ENCODE data around the gene TBC1D22A. TPM values are rescaled to one million over a fixed set of nuclear protein-coding genes. Genes with fewer than 3 reads are reported as not detected.

TBC1D22A gene
- 10 to 100 TPM in 3 of 4 donors, 1 to 10 TPM in 1; 9.2 to 45.3 (median 22.8) TPM for total RNA-seq

DNA sequence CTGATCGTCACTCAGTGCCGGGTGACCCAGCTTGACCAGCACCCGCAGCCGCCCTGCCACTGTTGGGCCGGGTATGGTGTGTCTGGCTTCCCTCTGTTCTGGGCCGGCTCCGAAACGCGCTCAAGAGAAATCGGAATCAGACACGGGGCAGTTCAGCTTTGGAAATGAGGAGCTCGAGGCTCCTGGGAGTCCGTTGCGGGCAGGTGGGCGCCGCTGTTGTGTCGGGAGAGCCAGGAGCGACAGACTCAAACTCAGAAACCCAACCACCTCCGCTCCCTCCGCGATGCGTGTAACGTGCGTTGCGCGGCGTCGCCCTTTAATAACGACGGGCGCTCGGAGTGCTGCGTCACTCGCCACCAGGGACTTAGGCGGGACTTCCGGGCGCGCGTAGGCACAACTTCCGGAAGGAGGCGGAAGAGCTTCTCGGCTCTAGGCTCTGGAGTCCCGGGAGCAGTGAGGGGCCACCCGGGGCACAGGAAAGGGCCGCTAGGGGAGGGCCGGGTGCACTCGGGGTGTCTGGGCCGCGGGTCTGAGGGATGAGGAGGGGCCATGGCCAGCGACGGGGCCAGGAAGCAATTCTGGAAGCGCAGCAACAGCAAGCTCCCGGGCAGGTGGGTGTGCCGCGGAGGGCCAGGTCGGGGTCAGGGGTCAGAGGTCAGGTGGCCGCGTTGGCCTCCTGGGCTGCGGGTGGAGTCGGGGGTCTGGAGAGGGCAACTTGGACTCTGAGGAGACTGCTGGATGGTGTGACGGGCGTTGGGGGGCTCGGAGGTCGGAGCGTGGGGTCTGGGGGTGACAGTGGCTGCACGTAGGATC lies at the start of gene TBC1D22A:
TBC1D22A (plus strand) TSS at position 413 of the 813 bp plus-strand sequence; CDS start at position 550, 137 bp downstream.
- Histone ChIP-seq H3K9me3 (no peaks in the 10 kb centered on the region), H3K27ac (peak within 1 kb of the TSS; percentile 91 to 93), H3K27me3 (no peaks in the 10 kb centered on the region), H3K36me3 (no peaks in the 10 kb centered on the region), H3K4me1 (no peaks in the 10 kb centered on the region), H3K4me3 (peak within 1 kb of the TSS; percentile 95 to 99)
- peak; percentile 90 to 98 for TF ChIP-seq POLR2A (IDR thresholded peaks at IDR 0.05)
- TF ChIP-seq, protein P1, sequence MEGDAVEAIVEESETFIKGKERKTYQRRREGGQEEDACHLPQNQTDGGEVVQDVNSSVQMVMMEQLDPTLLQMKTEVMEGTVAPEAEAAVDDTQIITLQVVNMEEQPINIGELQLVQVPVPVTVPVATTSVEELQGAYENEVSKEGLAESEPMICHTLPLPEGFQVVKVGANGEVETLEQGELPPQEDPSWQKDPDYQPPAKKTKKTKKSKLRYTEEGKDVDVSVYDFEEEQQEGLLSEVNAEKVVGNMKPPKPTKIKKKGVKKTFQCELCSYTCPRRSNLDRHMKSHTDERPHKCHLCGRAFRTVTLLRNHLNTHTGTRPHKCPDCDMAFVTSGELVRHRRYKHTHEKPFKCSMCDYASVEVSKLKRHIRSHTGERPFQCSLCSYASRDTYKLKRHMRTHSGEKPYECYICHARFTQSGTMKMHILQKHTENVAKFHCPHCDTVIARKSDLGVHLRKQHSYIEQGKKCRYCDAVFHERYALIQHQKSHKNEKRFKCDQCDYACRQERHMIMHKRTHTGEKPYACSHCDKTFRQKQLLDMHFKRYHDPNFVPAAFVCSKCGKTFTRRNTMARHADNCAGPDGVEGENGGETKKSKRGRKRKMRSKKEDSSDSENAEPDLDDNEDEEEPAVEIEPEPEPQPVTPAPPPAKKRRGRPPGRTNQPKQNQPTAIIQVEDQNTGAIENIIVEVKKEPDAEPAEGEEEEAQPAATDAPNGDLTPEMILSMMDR (IDR thresholded peaks at IDR 0.05): peak in 2 of 4 experiments; percentile 26 to 34
- intact Hi-C loops (cut with DNase I; ENCODE audit: low total_unique reads): no loop called here
- DNase-seq: peak; percentile 93 to 94

DNA sequence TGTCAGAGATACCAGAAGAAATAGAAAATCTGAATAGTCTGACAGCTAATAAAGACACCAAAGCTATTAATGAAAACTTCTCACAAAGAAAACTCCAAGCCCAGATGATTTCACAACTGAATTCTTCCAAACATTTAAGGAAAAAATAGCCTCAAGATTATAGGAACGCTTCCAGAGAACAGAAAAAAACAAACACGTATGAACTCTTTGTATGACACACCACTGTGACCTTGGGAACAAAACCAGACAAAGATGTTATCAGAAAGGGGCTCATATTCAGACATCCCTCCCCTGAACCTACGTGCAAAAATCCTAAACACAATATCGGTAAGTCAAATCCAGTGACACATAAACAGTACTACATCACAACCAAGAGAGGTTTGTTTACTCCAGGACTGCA lies 47.9 kb upstream of the TBC1D22A start:
- Histone ChIP-seq H3K9me3 (no peaks in the 10 kb centered on the region), H3K36me3 (no peaks in the 10 kb centered on the region), H3K4me1 (no peaks in the 10 kb centered on the region), H3K27ac (peak overlapping the region; percentile 3 to 50), H3K4me3 (no peak overlapping the region), H3K27me3 (no peaks in the 10 kb centered on the region)
- TF ChIP-seq, protein P1 (IDR thresholded peaks at IDR 0.05): no peak
- no peak for TF ChIP-seq POLR2A (IDR thresholded peaks at IDR 0.05)
- DNase-seq: no peak
- intact Hi-C loops (cut with DNase I; ENCODE audit: low total_unique reads): no loop called here

DNA sequence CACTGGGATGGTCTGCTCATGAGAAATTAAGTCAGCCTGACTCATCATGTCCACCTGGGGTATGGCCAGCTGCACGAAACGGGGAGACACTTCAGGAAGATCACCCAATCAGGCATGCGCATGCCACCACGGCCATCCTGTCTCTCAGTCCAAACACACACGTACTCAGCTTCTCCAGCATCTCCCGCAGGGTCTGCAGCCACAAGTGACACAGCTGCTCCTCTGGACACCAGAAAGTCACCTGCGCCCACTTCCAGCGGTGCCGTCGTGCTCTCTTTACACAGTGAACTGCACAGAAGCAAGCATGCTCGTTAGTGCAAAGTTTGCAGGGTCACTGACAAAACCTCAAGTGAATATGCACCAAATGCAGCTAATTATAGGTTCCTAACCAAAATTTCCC lies 42.5 kb upstream of the TBC1D22A start:
- Histone ChIP-seq H3K4me3 (no peak overlapping the region), H3K36me3 (no peaks in the 10 kb centered on the region), H3K27ac (no peak overlapping the region)

GRCh38 chr22:46721501-46722085 lies 40.9 kb upstream of the TBC1D22A start:
- H3K4me1 ChIP-seq: peaks cover 0 to 5% of the 10 kb centered on the region in 2 donors
- no peaks in the 10 kb centered on the region for H3K27me3 ChIP-seq
- H3K9me3 ChIP-seq: no peaks in the 10 kb centered on the region
- TF ChIP-seq POLR2A (IDR thresholded peaks at IDR 0.05): no peak
- TF ChIP-seq, protein P1 (IDR thresholded peaks at IDR 0.05): no peak
- DNase-seq: no peak
- H3K36me3 ChIP-seq: no peaks in the 10 kb centered on the region
- H3K27ac ChIP-seq: no peak overlapping the region
- H3K4me3 ChIP-seq: no peak overlapping the region
- intact Hi-C loops (cut with DNase I; ENCODE audit: low total_unique reads): no loop called here

More for the DNA sequence above, 42.5 kb upstream of the TBC1D22A start:
- no peaks in the 10 kb centered on the region for H3K27me3 ChIP-seq
- H3K9me3 ChIP-seq: no peaks in the 10 kb centered on the region
- intact Hi-C loops (cut with DNase I; ENCODE audit: low total_unique reads): no loop called here
- no peak for TF ChIP-seq POLR2A (IDR thresholded peaks at IDR 0.05)
- TF ChIP-seq, protein P1 (IDR thresholded peaks at IDR 0.05): no peak
- H3K4me1 ChIP-seq: no peaks in the 10 kb centered on the region
- no peak for DNase-seq

GRCh38 chr22:46723882-46724281 lies 38.6 kb upstream of the TBC1D22A start:
- Histone ChIP-seq H3K27ac (no peak overlapping the region), H3K9me3 (no peaks in the 10 kb centered on the region), H3K4me3 (no peak overlapping the region), H3K4me1 (peaks cover 0 to 8% of the 10 kb centered on the region in 2 donors), H3K36me3 (no peaks in the 10 kb centered on the region), H3K27me3 (no peaks in the 10 kb centered on the region)
- intact Hi-C loops (cut with DNase I; ENCODE audit: low total_unique reads): no loop called here
- no peak for DNase-seq
- TF ChIP-seq, protein P1 (IDR thresholded peaks at IDR 0.05): no peak
- no peak for TF ChIP-seq POLR2A (IDR thresholded peaks at IDR 0.05)
